NOMO-1 treated with DMSO at 0.1 percent for 48 hours (cell line): ENCODE measurements around the gene LRRIQ4.

ENCODE experiments used
- DNase-seq: peaks from one replicate; lab custom pipeline; 2025; ENCODE audit not compliant: unreplicated experiment; lab: John Stamatoyannopoulos, UW

The LRRIQ4 gene

DNA sequence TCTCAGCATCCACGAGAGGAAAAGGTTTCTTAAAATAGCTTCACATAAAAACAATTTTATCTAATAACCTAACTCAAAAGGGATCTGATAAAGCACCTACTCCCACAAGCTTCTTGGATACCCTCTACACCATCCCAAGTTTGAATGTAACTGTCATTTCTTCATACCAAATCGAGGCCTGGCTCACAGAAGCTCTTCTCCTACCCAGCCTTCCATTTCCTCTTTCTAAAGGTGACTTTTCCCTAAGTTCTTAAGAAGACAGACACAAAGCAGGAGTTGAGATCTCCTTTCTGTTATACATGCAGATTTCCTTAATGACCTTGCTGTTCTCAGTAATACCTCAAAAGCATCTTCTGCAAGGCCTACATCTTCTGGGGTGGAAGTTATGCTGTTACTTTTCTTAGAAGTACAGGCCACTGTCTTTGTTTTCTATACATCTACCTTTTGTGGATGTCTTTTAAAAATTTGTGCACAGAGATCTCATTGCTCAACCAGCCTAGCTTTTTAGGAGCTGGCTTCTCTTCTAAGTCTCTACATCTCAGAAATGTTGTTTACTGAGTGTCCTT lies 3.4 kb upstream of the LRRIQ4 start:
- DNase-seq = no peak

- no peak for DNase-seq
These were observed 889 bp upstream of the LRRIQ4 start for GRCh38 chr3:169811631-169812331.

- DNase-seq = no peak
These were observed 608 bp downstream of the LRRIQ4 start for GRCh38 chr3:169813278-169813677.

GRCh38 chr3:169813757-169814517 lies 1.3 kb downstream of the LRRIQ4 start:
- DNase-seq = peak; percentile 80

- DNase-seq = no peak
These were observed 3.0 kb downstream of the LRRIQ4 start for GRCh38 chr3:169815590-169816150.

- no peak for DNase-seq
These were observed 5.6 kb downstream of the LRRIQ4 start for GRCh38 chr3:169818316-169818715.

GRCh38 chr3:169822091-169822490 lies 9.4 kb downstream of the LRRIQ4 start:
- DNase-seq = no peak

- DNase-seq = no peak
These were observed 9.9 kb downstream of the LRRIQ4 start for GRCh38 chr3:169822540-169822939.

DNA sequence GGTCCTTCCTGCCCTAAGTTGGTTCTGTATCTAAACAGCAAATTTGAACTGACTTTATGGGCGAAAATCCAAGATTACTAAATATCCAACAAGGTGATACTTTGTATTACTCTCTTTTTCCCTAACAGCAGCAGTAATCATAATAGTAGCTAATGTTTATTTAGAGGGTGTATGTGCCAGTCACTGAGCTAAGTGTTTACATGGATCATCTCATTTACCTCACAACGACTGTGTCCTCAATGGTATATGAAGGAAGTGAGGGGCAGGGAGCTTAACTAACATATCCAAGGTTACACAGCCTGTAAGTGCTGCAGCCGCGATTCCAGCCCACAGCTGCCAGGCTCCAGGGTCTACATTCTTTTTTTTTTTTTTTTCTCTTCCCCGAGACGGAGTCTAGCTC lies 10.3 kb downstream of the LRRIQ4 start:
- no peak for DNase-seq

DNA sequence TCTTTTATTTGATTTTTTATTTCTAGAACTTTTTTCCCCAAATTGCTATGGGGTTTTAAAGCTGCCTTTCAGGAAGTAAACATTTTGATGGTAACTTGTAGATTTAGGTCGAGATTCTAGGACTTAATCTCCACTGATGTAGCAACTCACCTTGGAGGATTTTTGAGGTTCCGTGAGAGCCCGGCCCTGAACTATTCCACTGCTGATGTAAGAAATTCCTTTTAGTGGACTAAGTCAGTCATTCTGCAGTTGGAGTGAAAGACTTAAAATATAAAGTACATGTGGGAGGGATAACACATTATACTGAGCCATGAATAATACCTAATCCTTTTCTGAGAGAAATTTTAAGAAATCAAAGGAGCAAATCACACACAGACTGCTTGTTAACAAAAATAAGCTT lies 12.6 kb downstream of the LRRIQ4 start:
- DNase-seq = no peak

GRCh38 chr3:169827712-169828111 lies 15.0 kb downstream of the LRRIQ4 start:
- peak; percentile 12 for DNase-seq

DNA sequence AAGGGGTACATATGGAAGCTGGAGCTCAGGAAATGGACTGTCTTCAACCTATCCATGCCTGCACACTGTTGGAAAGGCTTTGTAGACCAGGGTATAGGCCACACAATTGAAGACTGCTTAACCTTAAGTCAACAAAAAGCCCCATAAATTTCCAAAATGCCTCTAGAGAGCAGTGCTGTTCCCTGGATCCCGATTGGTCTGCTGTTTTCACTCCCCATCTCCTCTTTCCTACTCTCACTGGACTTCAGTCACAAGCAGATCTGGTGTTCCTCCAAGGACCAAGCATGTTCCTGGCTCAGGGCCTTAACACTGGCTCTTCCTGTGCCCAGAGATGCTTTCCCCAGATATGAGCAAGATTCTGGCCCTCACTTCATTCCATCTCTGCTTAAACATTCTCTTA lies 22.9 kb downstream of the LRRIQ4 start:
- DNase-seq = no peak

DNA sequence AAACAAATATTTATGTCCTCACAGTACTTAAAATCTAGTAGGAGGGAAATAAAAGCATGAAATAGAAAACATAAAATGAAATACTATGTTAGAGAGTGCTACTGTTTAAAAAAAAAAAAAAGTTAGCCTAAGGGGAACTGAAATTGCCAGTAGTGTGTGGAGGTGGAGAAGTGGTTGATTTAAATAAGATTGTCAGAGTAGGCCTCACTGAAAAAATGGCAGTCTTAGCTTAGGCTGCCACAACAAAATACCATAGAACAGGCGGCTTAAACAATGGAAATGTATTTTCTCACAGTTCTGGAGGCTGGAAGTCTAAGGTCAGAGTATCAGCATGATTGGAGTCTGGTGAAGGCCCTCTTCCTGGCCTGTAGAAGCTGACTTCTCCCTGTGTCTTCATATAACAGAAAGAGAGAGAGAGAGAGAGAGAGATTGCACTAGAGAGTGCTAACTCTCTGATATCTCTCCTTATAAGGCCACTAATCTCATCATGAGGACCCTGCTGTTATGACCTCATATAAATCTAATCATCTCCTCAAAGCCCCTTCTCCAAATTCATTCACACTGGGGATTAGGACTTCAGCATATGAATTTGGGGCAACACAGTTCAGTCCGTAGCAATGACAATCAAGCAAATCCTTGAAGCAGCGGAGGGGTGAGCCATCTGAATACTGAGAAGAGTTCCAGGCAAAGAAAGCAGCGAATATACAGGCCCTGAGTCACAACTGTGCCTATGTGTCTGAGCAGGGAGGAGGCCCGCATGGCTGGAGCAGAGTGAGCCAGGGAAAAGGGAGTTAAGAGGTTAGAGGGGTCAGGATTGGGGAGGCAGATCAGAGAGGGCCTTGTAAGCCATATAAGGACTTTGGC lies 23.6 kb downstream of the LRRIQ4 start:
- peak; percentile 56 for DNase-seq

DNA sequence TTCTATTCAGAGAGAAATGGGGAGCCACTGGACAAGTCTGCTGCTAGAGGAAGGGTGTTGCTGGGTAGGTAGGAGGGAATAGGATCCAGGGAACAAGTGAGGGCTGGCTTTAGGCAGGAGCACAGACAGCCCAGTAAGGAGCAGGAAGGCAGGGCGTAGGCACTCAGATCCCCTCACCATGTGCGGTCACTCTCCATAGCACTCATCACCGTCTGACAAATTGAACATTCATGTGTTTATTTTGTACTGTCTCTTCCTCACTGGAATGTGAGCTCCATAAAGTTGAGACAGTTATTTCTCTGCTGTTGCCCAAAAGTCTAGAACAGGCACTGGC lies 24.2 kb downstream of the LRRIQ4 start:
- no peak for DNase-seq

GRCh38 chr3:169838511-169839030 lies 25.9 kb downstream of the LRRIQ4 start:
- no peak for DNase-seq

DNA sequence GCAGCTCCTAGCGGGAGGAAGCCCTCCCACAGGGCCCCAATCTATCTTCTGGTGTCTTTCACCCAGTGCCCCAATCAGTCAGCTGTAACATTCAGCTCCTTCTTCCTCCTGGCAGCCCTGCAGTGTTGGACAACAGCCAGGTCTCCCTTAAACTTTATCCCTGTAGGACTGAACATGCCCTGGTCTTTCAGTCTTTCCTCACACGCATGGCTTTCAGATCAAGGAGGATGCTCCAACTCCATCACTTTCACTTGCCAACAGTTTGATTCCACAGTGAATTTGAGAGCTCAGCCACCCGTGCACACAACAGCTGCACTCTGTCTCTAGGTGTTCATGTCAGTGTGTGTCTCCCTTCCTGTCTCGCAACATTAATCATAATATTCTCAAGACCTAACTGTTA lies 28.5 kb downstream of the LRRIQ4 start:
- no peak for DNase-seq

DNA sequence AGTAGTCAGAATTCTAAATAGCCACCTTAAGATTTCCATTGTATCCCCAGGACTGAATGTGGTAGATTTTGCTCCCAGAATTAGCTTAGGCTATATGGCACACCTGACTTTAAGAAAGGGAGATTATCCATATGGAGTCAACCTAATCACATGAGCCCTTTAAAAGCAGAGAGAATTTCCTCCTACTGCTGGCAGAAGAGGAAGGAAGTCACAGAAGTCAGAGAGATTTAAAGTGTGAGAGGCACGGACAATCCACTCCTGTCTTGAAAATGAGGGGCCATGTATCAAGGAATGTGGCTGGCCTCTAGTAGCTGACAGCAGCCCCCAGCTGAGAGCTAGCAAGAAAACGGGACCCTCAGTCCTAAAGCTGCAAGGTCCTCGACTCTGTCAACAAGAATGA lies 30.3 kb downstream of the LRRIQ4 start:
- DNase-seq = peak; percentile 38

- no peak for DNase-seq
These were observed 34.0 kb downstream of the LRRIQ4 start for GRCh38 chr3:169846458-169847193.

- DNase-seq = no peak
These were observed 35.2 kb downstream of the LRRIQ4 start for GRCh38 chr3:169847896-169848295.

DNA sequence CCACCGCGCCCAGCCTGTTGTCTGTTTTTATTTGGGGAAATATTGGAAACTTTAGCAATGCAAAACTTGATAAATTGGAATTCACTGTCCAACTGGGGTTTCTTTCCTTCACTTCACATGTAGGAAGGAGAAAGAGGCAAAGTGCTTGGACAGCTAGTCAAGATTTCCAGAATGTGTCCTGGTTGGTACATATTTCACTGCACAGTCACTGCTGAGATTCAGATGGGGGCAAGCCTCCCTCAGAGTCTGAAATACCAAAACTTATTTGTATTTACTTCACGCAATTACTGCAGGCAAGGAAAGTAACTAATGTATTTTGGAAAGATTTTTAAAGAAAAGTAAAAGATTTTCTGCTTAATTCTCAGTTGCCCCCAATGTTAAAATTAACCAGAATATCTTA lies 36.1 kb downstream of the LRRIQ4 start:
- no peak for DNase-seq
